ENCODE measurements around the gene PLXNA4. TPM values are rescaled to one million over a fixed set of nuclear protein-coding genes. Genes with fewer than 3 reads are reported as not detected.

PLXNA4 gene
- total and polyA plus RNA-seq, 2 experiments from 2014 or later, result 0.08 to 0.80 TPM

- no peak for ATAC-seq
- Histone ChIP-seq H3F3A (replicated peaks; ENCODE audit: low read depth) (no peaks in the 10 kb centered on the region), H3K79me2 (replicated peaks; ENCODE audit: insufficient read depth) (no peaks in the 10 kb centered on the region), H3K4me2 (no peak overlapping the region), H3K36me3 (ENCODE audit: insufficient read depth) (no peaks in the 10 kb centered on the region), H3K4me3 (no peak overlapping the region), H3K27ac (ENCODE audit: low read depth) (no peak overlapping the region), H3K27me3 (ENCODE audit: insufficient read depth) (no peaks in the 10 kb centered on the region), H2AFZ (no peak overlapping the region), H3K9me2 (ENCODE audit: insufficient read depth) (no peaks in the 10 kb centered on the region), H3K4me1 (ENCODE audit: insufficient read depth) (peaks cover 6% of the 10 kb centered on the region), H4K20me1 (replicated peaks; ENCODE audit: insufficient read depth) (no peaks in the 10 kb centered on the region)
- peaks cover 21% of the 10 kb centered on the region for H3K4me1 Mint-ChIP-seq
- no peak overlapping the region for H3K4me3 Mint-ChIP-seq
- no peak overlapping the region for H3K27ac Mint-ChIP-seq
- peaks cover under 1% of the 10 kb centered on the region for H3K27me3 Mint-ChIP-seq (ENCODE audit: insufficient read depth, low read depth, poor library complexity)
- DNase-seq (ENCODE audit: low spot score), result no peak
- TF ChIP-seq ETS1 (IDR thresholded peaks at IDR 0.05) (no peak), ZNF462 (CRISPR knock-in tag; IDR thresholded peaks at IDR 0.05) (no peak), JUNB (IDR thresholded peaks at IDR 0.05; ENCODE audit: unreplicated experiment) (no peak)
- no peaks in the 10 kb centered on the region for H3K9me3 Mint-ChIP-seq
- H3K36me3 Mint-ChIP-seq (ENCODE audit: low read depth), result no peaks in the 10 kb centered on the region
Observed at GRCh38 chr7:132398253-132398925, 177.9 kb downstream of the PLXNA4 start.

- H3K27me3 Mint-ChIP-seq (ENCODE audit: insufficient read depth, low read depth, poor library complexity), result peaks cover 1% of the 10 kb centered on the region
- H3K4me1 Mint-ChIP-seq, result peaks cover 11% of the 10 kb centered on the region
- no peak overlapping the region for H2AFZ ChIP-seq
- no peaks in the 10 kb centered on the region for H4K20me1 ChIP-seq (replicated peaks; ENCODE audit: insufficient read depth)
- H3K27ac ChIP-seq (ENCODE audit: low read depth), result no peak overlapping the region
- H3K4me2 ChIP-seq, result no peak overlapping the region
- no peaks in the 10 kb centered on the region; the same call in 1 of the 2 replicates for H3K4me1 ChIP-seq (ENCODE audit: insufficient read depth)
- H3K9me2 ChIP-seq (ENCODE audit: insufficient read depth), result no peaks in the 10 kb centered on the region
- no peak overlapping the region for H3K4me3 Mint-ChIP-seq
- H3K36me3 ChIP-seq (ENCODE audit: insufficient read depth), result no peaks in the 10 kb centered on the region
- no peak for DNase-seq (ENCODE audit: low spot score)
- no peaks in the 10 kb centered on the region for H3F3A ChIP-seq (replicated peaks; ENCODE audit: low read depth)
- H3K4me3 ChIP-seq, result no peak overlapping the region
- H3K27ac Mint-ChIP-seq, result no peak overlapping the region
- ATAC-seq, result no peak
- no peaks in the 10 kb centered on the region for H3K79me2 ChIP-seq (replicated peaks; ENCODE audit: insufficient read depth)
- no peaks in the 10 kb centered on the region for H3K27me3 ChIP-seq (ENCODE audit: insufficient read depth)
- H3K36me3 Mint-ChIP-seq (ENCODE audit: low read depth), result no peaks in the 10 kb centered on the region
- no peaks in the 10 kb centered on the region for H3K9me3 Mint-ChIP-seq
- no peak for TF ChIP-seq ETS1 (IDR thresholded peaks at IDR 0.05)
- TF ChIP-seq POLR2AphosphoS5 (IDR thresholded peaks at IDR 0.05; ENCODE audit: low read depth), result no peak
- TF ChIP-seq ZNF114 (CRISPR knock-in tag; IDR thresholded peaks at IDR 0.05), result no peak
- no peak for TF ChIP-seq STAT1 (IDR thresholded peaks at IDR 0.05; ENCODE audit: unreplicated experiment)
- no peak for TF ChIP-seq CREB1 (CRISPR knock-in tag; IDR thresholded peaks at IDR 0.05; ENCODE audit: low read depth)
- no peak for TF ChIP-seq NANOG (IDR thresholded peaks at IDR 0.05; ENCODE audit: borderline replicate concordance)
- no peak for TF ChIP-seq JUNB (IDR thresholded peaks at IDR 0.05; ENCODE audit: unreplicated experiment)
- no peak for TF ChIP-seq CTCF (conservative IDR thresholded peaks at IDR 0.05; ENCODE audit: low read depth in 2 of 2)
Observed at GRCh38 chr7:132397070-132397469, 179.2 kb downstream of the PLXNA4 start.

Data from GM23338 (cell line).